SK-N-SH (cell line): ENCODE data around the gene POU2AF1. TPM values are rescaled to one million over a fixed set of nuclear protein-coding genes. Genes with fewer than 3 reads are reported as not detected.

Experiments used
- CTCF ChIA-PET: fragments of 300-600, 350-600 bp; formaldehyde crosslinking; extraction: SDS; loops from one replicate; lab custom pipeline; 2021; lab: Yijun Ruan, JAX
- POLR2A ChIA-PET: fragments of 350-600 bp; sonication (Branson Sonifier 250); formaldehyde crosslinking; extraction: SDS; loops from one replicate; lab custom pipeline; 2020; ENCODE audit warnings: antibody characterized with exemption, inconsistent platforms; lab: Yijun Ruan, JAX
- DNase-seq: peaks from one replicate; pipeline ENCODE4 v3.0.0; 2012
- H2AFZ ChIP-seq: fragments of 200-600 bp; sonication (generic); 2 replicates; pipeline ENCODE4 v1.8.1; 2016; ENCODE audit warnings: antibody characterized with exemption, mild to moderate bottlenecking, low read depth
- H3F3A ChIP-seq: fragments of 200-600 bp; sonication (generic); replicated peaks from 2 replicates; pipeline ENCODE3; 2016; ENCODE audit warnings: antibody characterized with exemption, mild to moderate bottlenecking; ENCODE audit not compliant: insufficient read depth
- H3K27ac ChIP-seq, 2 experiments: fragments of 200-500 bp in 1 of 2; fragments of 200-600 bp in 1 of 2; sonication (Bioruptor generic) in 1 of 2; sonication (generic), shearing (Covaris generic) in 1 of 2; 2 replicates each; pipeline versions ENCODE4 v1.5.1 to v1.6.1; 2014 to 2016; ENCODE audit warnings: low read depth in 2 of 2, inconsistent platforms in 1 of 2, low read length in 1 of 2, mild to moderate bottlenecking in 1 of 2, mixed read lengths in 1 of 2
- H3K27me3 ChIP-seq: fragments of 200-600 bp; sonication (generic), shearing (Covaris generic); 2 replicates; pipeline ENCODE4 v1.6.1; 2016; ENCODE audit warnings: mixed run types; ENCODE audit not compliant: insufficient read depth
- H3K36me3 ChIP-seq, 2 experiments: fragments of 200-500 bp in 1 of 2; fragments of 200-600 bp in 1 of 2; sonication (Bioruptor generic) in 1 of 2; sonication (generic) in 1 of 2; replicated peaks in 1 of 2; 2 replicates each; pipeline versions ENCODE3 to v1.5.1; 2014 to 2016; ENCODE audit warnings: low read length in 1 of 2, mild to moderate bottlenecking in 1 of 2; ENCODE audit not compliant: insufficient read depth in 2 of 2, control insufficient read depth in 1 of 2
- H3K4me1 ChIP-seq, 2 experiments: fragments of 200-500 bp in 1 of 2; fragments of 200-600 bp in 1 of 2; sonication (Bioruptor generic) in 1 of 2; sonication (generic), shearing (Covaris generic) in 1 of 2; 2 replicates each; pipeline versions ENCODE4 v1.5.1 to v1.6.1; 2014 to 2016; ENCODE audit warnings: low read depth in 1 of 2, low read length in 1 of 2, mixed run types in 1 of 2; ENCODE audit not compliant: insufficient read depth in 2 of 2, control insufficient read depth in 1 of 2
- H3K4me2 ChIP-seq: fragments of 200-600 bp; sonication (generic), shearing (Covaris generic); 2 replicates; pipeline ENCODE4 v1.6.1; 2017; ENCODE audit warnings: mixed run types
- H3K4me3 ChIP-seq, 2 experiments: fragments of 200-500 bp in 1 of 2; fragments of 200-600 bp in 1 of 2; sonication (Bioruptor generic) in 1 of 2; sonication (generic), shearing (Covaris generic) in 1 of 2; 2 replicates each; pipeline versions ENCODE4 v1.5.1 to v1.8.1; 2014 to 2016; ENCODE audit warnings: low read depth in 2 of 2, inconsistent platforms in 1 of 2, low read length in 1 of 2, mild to moderate bottlenecking in 1 of 2, mixed read lengths in 1 of 2, moderate library complexity in 1 of 2
- H3K79me2 ChIP-seq: fragments of 200-600 bp; sonication (generic); 2 replicates; pipeline ENCODE4 v1.8.1; 2017; ENCODE audit warnings: mild to moderate bottlenecking; ENCODE audit not compliant: insufficient read depth
- H3K9ac ChIP-seq: fragments of 200-600 bp; sonication (generic); 2 replicates; pipeline ENCODE4 v1.6.1; 2017; ENCODE audit warnings: mixed run types
- H3K9me2 ChIP-seq: fragments of 200-600 bp; sonication (generic); 2 replicates; pipeline ENCODE4 v1.6.1; 2017; ENCODE audit warnings: mixed run types
- H3K9me3 ChIP-seq: fragments of 200-600 bp; sonication (generic); 2 replicates; pipeline ENCODE4 v1.6.1; 2017; ENCODE audit warnings: mixed run types, mild to moderate bottlenecking, moderate library complexity
- H4K20me1 ChIP-seq: fragments of 200-600 bp; sonication (generic); 2 replicates; pipeline ENCODE4 v1.6.1; 2017; ENCODE audit warnings: mild to moderate bottlenecking, mixed run types; ENCODE audit not compliant: insufficient read depth
- ELF1 ChIP-seq: IDR thresholded peaks from 2 replicates; pipeline ENCODE4 v1.4.0; 2012
- FOXM1 ChIP-seq: IDR thresholded peaks from 2 replicates; pipeline ENCODE4 v1.4.0; 2012; ENCODE audit warnings: low read depth, mild to moderate bottlenecking
- GABPA ChIP-seq: IDR thresholded peaks from 2 replicates; pipeline ENCODE4 v1.4.0; 2012; ENCODE audit warnings: low read depth, mild to moderate bottlenecking
- GATA2 ChIP-seq: sonication (generic); formaldehyde crosslinking; IDR thresholded peaks from 2 replicates; pipeline ENCODE4 v1.5.0; 2020; ENCODE audit warnings: mild to moderate bottlenecking, missing genetic modification reagents
- JUND ChIP-seq: IDR thresholded peaks from 2 replicates; pipeline ENCODE4 v1.4.0; 2012
- MXI1 ChIP-seq: IDR thresholded peaks from 2 replicates; pipeline ENCODE4 v1.6.1; 2012; ENCODE audit warnings: mild to moderate bottlenecking, low read depth, low read length, improper control_type of control experiment
- NFIC ChIP-seq: IDR thresholded peaks from 2 replicates; pipeline ENCODE4 v1.4.0; 2012; ENCODE audit warnings: borderline replicate concordance
- NRF1 ChIP-seq: IDR thresholded peaks from 2 replicates; pipeline ENCODE4 v1.6.1; 2012; ENCODE audit warnings: low read depth, mild to moderate bottlenecking, low read length
- POLR2AphosphoS5 ChIP-seq: IDR thresholded peaks from 2 replicates; pipeline ENCODE4 v1.6.1; 2012; ENCODE audit warnings: low read depth, low read length
- RAD21 ChIP-seq: IDR thresholded peaks from 2 replicates; pipeline ENCODE4 v1.6.1; 2012; ENCODE audit warnings: mild to moderate bottlenecking, low read length
- RCOR1 ChIP-seq: fragments of 150-350 bp; IDR thresholded peaks from 2 replicates; pipeline ENCODE4 v1.6.1; 2017; ENCODE audit warnings: antibody characterized with exemption, low read length
- RFX5 ChIP-seq: IDR thresholded peaks from 2 replicates; pipeline ENCODE4 v1.6.1; 2012; ENCODE audit warnings: mild to moderate bottlenecking, improper control_type of control experiment, low read length
- SMC3 ChIP-seq: IDR thresholded peaks from 2 replicates; pipeline ENCODE4 v1.6.1; 2012; ENCODE audit warnings: low read depth, low read length, improper control_type of control experiment
- TCF12 ChIP-seq: IDR thresholded peaks from 2 replicates; pipeline ENCODE4 v1.4.0; 2012
- TEAD4 ChIP-seq: IDR thresholded peaks from 2 replicates; pipeline ENCODE4 v1.4.0; 2012; ENCODE audit warnings: mild to moderate bottlenecking, borderline replicate concordance; ENCODE audit not compliant: insufficient read depth
- YY1 ChIP-seq: IDR thresholded peaks from 2 replicates; pipeline ENCODE4 v1.4.0; 2012; ENCODE audit warnings: low read depth, mild to moderate bottlenecking
- WGBS: methylation state at CpG from one replicate; pipeline ENCODE4 v1.1.6; 2017; ENCODE audit warnings: low lambda C conversion rate; 5-methylcytosine and 5-hydroxymethylcytosine counted together
- polyA plus RNA-seq, 3 experiments: library from polyadenylated mRNA; depleted of rRNA; stranded (reverse); fragments of >200 nt; gene quantifications; 2 replicates each; pipeline ENCODE4 v1.2.3, GENCODE V29; 2012
- TF ChIP-seq, protein P1 (sequence below): IDR thresholded peaks from 2 replicates; pipeline ENCODE4 v1.4.0; 2012; ENCODE audit warnings: low read depth, borderline replicate concordance
- TF ChIP-seq, protein P2 (sequence below): IDR thresholded peaks from 2 replicates; pipeline ENCODE4; 2012
- TF ChIP-seq, protein P3 (sequence below): IDR thresholded peaks from 2 replicates; pipeline ENCODE4 v1.4.0; 2012; ENCODE audit warnings: low read depth
- TF ChIP-seq, protein P4 (sequence below): IDR thresholded peaks from 2 replicates; pipeline ENCODE4 v1.6.1; 2012; ENCODE audit warnings: mild to moderate bottlenecking, low read depth, low read length, moderate library complexity
- TF ChIP-seq, protein P5 (sequence below): fragments of 150-350 bp; IDR thresholded peaks from 2 replicates; pipeline ENCODE4 v1.6.1; 2016; ENCODE audit warnings: mild to moderate bottlenecking, low read depth, low read length

Gene POU2AF1
- polyA plus RNA-seq, 1 of the 3 experiments (the other 2 are of a cell fraction): 0.07 TPM

DNA sequence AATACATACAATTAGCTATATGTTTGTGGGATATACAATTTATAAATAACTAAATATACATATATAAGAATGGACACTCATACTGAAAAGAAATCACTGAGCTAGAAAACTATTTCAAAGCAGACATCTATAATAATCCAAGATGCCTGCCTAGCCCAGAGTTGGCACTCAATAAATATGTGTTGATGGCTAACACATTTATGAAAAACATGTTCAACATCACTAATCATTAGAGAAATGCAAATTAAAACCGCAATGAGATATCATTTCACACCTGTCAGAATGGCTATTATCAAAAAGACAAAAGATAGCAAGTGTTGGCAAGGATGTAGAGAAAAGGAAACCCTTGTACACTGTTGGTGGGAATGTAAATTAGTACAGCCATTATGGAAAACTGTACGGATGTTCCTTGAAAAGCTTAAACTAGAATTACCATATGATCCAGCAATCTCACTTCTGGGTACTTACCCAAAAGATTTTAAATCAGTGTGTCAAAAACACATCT, 29.8 kb downstream of the POU2AF1 start:
- no peak for DNase-seq
- POLR2A ChIA-PET: no interaction called here
- no peak overlapping the region for H3K4me3 ChIP-seq
- H3K27me3 ChIP-seq: no peaks in the 10 kb centered on the region
- no peak overlapping the region for H3K27ac ChIP-seq
- no peak overlapping the region for H3K9ac ChIP-seq
- no peak overlapping the region for H2AFZ ChIP-seq
- CTCF ChIA-PET: interaction anchor here (0.6 to 0.9 kb wide), 2 partner anchors 16 to 73 kb away, joined by 3 to 4 read pairs; no protein-coding TSS in a partner anchor
- no peak overlapping the region for H3K4me2 ChIP-seq
- H3K36me3 ChIP-seq: no peaks in the 10 kb centered on the region
- H3K9me2 ChIP-seq: no peaks in the 10 kb centered on the region
- no peaks in the 10 kb centered on the region for H3K4me1 ChIP-seq
- H3F3A ChIP-seq: no peaks in the 10 kb centered on the region
- TF ChIP-seq, protein P1, sequence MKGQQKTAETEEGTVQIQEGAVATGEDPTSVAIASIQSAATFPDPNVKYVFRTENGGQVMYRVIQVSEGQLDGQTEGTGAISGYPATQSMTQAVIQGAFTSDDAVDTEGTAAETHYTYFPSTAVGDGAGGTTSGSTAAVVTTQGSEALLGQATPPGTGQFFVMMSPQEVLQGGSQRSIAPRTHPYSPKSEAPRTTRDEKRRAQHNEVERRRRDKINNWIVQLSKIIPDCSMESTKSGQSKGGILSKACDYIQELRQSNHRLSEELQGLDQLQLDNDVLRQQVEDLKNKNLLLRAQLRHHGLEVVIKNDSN: no peak
- TF ChIP-seq ELF1 (no peak), TEAD4 (no peak), JUND (no peak), NRF1 (no peak), FOXM1 (no peak), GATA2 (CRISPR knock-in tag) (no peak), RAD21 (no peak), TCF12 (no peak)
- TF ChIP-seq, protein P2, sequence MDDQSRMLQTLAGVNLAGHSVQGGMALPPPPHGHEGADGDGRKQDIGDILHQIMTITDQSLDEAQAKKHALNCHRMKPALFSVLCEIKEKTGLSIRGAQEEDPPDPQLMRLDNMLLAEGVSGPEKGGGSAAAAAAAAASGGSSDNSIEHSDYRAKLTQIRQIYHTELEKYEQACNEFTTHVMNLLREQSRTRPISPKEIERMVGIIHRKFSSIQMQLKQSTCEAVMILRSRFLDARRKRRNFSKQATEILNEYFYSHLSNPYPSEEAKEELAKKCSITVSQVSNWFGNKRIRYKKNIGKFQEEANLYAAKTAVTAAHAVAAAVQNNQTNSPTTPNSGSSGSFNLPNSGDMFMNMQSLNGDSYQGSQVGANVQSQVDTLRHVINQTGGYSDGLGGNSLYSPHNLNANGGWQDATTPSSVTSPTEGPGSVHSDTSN: no peak
- whole genome bisulfite sequencing: 58% methylated on average over 2 of the region's 2 CpGs
- H3K9me3 ChIP-seq: no peaks in the 10 kb centered on the region; the same call in 1 of the 2 replicates
- H4K20me1 ChIP-seq: no peaks in the 10 kb centered on the region
- no peaks in the 10 kb centered on the region for H3K79me2 ChIP-seq

DNA sequence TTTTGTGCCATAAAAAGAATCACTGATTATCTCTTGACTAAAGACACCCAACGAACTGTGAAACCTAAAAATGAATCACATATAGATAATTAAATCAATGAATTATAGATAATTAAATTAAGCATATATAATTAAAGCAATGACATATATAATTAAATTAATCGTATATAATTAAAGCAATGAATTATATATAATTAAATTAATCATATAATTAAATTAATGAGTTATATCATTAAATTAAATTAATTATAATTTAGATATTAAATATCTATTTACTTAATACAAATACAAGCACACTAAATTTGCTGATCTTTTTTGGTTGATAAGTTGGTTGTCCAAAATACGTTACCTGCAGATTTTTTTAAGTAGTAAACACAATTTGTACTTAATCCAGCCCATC, 30.9 kb downstream of the POU2AF1 start:
- H3K27me3 ChIP-seq: no peaks in the 10 kb centered on the region
- H3K9me2 ChIP-seq: no peaks in the 10 kb centered on the region
- H3K4me3 ChIP-seq: no peak overlapping the region
- no peak overlapping the region for H3K4me2 ChIP-seq
- H4K20me1 ChIP-seq: no peaks in the 10 kb centered on the region
- no peaks in the 10 kb centered on the region for H3F3A ChIP-seq
- no peaks in the 10 kb centered on the region for H3K36me3 ChIP-seq
- DNase-seq: no peak
- 30% methylated on average over 3 of the region's 3 CpGs for WGBS
- no peak overlapping the region for H3K27ac ChIP-seq
- H3K9me3 ChIP-seq: no peaks in the 10 kb centered on the region; the same call in 1 of the 2 replicates
- H2AFZ ChIP-seq: no peak overlapping the region
- CTCF ChIA-PET: no interaction called here
- H3K9ac ChIP-seq: no peak overlapping the region
- no peaks in the 10 kb centered on the region for H3K4me1 ChIP-seq
- POLR2A ChIA-PET: no interaction called here
- H3K79me2 ChIP-seq: no peaks in the 10 kb centered on the region
- no peak for TF ChIP-seq POLR2AphosphoS5
- no peak for TF ChIP-seq MXI1
- no peak for TF ChIP-seq RFX5
- no peak for TF ChIP-seq GABPA
- TF ChIP-seq JUND: no peak
- TF ChIP-seq SMC3: no peak
- TF ChIP-seq, protein P2: no peak
- TF ChIP-seq, protein P3, sequence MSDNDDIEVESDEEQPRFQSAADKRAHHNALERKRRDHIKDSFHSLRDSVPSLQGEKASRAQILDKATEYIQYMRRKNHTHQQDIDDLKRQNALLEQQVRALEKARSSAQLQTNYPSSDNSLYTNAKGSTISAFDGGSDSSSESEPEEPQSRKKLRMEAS: no peak
- TF ChIP-seq, protein P4, sequence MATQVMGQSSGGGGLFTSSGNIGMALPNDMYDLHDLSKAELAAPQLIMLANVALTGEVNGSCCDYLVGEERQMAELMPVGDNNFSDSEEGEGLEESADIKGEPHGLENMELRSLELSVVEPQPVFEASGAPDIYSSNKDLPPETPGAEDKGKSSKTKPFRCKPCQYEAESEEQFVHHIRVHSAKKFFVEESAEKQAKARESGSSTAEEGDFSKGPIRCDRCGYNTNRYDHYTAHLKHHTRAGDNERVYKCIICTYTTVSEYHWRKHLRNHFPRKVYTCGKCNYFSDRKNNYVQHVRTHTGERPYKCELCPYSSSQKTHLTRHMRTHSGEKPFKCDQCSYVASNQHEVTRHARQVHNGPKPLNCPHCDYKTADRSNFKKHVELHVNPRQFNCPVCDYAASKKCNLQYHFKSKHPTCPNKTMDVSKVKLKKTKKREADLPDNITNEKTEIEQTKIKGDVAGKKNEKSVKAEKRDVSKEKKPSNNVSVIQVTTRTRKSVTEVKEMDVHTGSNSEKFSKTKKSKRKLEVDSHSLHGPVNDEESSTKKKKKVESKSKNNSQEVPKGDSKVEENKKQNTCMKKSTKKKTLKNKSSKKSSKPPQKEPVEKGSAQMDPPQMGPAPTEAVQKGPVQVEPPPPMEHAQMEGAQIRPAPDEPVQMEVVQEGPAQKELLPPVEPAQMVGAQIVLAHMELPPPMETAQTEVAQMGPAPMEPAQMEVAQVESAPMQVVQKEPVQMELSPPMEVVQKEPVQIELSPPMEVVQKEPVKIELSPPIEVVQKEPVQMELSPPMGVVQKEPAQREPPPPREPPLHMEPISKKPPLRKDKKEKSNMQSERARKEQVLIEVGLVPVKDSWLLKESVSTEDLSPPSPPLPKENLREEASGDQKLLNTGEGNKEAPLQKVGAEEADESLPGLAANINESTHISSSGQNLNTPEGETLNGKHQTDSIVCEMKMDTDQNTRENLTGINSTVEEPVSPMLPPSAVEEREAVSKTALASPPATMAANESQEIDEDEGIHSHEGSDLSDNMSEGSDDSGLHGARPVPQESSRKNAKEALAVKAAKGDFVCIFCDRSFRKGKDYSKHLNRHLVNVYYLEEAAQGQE: no peak
- no peak for TF ChIP-seq ELF1
- TF ChIP-seq, protein P5, sequence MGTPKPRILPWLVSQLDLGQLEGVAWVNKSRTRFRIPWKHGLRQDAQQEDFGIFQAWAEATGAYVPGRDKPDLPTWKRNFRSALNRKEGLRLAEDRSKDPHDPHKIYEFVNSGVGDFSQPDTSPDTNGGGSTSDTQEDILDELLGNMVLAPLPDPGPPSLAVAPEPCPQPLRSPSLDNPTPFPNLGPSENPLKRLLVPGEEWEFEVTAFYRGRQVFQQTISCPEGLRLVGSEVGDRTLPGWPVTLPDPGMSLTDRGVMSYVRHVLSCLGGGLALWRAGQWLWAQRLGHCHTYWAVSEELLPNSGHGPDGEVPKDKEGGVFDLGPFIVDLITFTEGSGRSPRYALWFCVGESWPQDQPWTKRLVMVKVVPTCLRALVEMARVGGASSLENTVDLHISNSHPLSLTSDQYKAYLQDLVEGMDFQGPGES: no peak
- TF ChIP-seq TEAD4: no peak
- no peak for TF ChIP-seq RCOR1
- no peak for TF ChIP-seq YY1
- no peak for TF ChIP-seq NFIC
